HG03097 (cell line): ENCODE results near the gene SLC25A53.
"Not testable (repeated sequence)": the region's sequence is repeated elsewhere in the genome, so short reads cannot be mapped to it uniquely, and the experiment has no call there.

ENCODE experiments used
- ATAC-seq: cut with Tn5 transposase; IDR thresholded peaks from one replicate; pipeline ENCODE4 v1.9.1; 2021; ENCODE audit not compliant: unreplicated experiment, low FRiP score

The SLC25A53 gene

DNA sequence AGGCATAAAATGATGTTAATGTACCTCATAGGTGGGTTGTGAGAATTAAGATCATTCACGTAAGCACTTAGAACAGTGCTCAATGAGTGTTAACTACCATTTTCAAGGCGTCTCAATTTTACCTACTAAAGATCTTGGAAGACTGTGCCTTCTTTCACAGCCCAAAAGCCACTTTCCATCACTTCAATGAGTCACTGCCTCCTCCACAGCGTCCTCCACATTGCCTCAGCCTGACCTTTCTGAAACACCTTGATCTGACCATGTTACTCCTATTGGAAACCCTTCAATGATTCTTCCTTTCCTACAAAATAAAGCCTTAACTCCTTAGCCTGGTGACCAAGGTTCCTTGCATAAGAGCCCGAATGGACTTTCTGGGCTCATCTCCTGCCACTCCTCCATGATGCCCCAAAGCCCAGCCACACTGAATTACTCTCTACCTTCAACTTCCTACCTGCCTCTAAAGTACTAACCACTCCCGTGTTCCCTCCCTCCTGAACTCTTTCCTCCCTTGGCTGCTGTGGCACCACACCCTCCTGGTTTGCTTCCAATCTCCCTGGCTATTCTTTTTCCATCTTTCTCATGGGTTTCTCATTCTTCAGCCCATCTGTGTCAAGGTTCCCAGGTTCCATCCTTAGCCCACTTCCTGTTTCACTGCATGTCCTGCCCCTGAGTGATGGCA lies 22.1 kb downstream of the SLC25A53 start:
- no peak for ATAC-seq

DNA sequence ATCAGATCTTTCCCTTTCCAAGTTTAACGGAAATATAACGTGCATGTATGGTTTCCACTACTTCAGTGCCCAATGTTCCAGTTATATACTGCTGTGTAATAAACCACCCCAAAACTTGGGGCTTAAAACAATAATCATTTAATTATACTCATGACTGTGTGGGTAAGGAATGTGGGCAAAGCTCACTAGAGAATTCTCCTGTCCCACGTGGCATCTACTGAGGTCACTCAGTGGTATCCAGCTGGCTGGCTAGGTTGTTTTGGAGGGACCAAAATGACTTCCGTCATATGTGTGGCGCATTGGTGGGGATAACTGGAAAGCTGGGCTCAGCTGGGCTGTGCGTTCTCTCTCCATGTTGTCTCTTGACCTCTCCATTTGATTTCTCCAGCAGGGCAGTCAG lies 26.0 kb downstream of the SLC25A53 start:
- no peak for ATAC-seq

- ATAC-seq, result no peak
Measured at GRCh38 chrX:104126856-104127255, 30.0 kb downstream of the SLC25A53 start.

GRCh38 chrX:104122829-104123228 lies 34.0 kb downstream of the SLC25A53 start:
- ATAC-seq, result peak; percentile 70

DNA sequence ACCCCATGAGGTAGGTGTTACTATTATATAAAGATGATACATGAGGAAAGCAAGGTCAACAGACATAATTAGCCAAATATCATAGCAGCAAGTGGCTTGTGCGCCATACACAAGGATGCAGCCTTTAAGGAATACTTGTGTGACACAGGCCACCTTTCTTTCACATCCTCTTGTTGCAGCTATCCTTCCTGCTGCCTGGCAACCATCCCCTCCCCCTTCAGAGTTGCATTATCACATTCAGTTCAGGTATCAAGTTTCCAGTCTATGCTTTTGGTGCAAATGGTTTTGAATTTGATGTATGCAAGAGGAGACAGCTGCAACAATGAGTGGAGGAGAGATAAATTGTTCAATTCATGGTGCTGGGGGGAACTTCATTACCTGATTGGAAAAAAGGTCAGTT lies 38.0 kb downstream of the SLC25A53 start:
- no peak for ATAC-seq

DNA sequence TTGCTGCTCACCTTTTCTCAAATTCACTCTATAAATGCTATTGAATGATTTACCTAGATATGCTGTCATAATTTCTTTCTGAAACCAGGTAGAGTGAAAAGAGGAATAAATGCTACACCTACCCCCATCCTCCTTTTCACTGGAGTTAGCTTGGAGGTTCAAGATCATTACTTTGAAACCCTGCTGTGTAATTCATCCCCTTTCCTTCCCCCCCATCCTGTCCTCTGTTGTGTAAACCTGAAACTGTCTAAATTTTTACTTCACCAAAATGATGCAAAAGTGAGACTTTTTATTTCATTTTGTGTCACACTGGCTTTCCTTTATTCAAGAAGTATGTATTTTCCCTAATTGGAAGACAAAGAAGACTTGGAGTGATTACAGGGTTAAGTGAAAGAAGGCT lies 39.0 kb downstream of the SLC25A53 start:
- ATAC-seq, result no peak

DNA sequence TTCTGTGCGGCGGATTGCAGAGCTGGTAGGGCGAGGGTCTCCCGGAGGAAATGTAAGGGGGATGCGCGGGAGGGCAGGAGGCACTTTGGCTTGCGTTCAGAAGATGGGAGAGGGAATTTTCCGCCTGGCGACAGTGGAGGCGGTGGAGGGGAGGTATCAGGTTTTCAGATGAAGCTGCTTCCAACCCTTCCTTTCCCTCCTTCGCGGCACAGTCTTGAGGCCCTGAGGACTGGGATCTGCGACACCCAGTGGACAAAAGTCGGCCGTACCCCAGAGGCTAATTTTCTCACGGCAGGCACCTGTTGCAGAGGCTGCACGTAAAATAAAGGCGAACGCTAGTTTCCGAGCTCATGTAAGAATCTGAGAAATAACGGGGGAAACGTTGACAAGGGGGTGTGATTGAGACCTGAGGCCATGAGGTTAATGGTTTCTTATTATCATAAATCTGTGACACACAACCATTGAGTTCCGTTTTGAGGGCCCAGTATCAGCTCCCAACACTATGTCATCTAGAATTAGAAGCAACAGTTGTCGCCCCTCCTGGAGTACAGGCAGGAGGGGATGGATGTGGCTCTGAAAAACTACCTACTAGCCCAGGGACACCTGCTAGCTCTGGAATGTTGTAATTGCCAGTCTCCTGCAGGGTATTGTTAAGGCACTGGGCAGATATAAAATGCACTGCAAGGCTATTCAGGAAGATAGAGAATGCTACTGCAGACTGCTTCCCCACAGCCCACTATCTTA lies 43.4 kb downstream of the SLC25A53 start:
- peak; percentile 44 for ATAC-seq

GRCh38 chrX:104112326-104112951 lies 44.4 kb downstream of the SLC25A53 start, which contains the start of gene ZCCHC18:
TSS of gene ZCCHC18 (plus strand) at chrX:104112523. CDS start at chrX:104114112, 1,589 bp downstream.
- peak; percentile 62 for ATAC-seq

DNA sequence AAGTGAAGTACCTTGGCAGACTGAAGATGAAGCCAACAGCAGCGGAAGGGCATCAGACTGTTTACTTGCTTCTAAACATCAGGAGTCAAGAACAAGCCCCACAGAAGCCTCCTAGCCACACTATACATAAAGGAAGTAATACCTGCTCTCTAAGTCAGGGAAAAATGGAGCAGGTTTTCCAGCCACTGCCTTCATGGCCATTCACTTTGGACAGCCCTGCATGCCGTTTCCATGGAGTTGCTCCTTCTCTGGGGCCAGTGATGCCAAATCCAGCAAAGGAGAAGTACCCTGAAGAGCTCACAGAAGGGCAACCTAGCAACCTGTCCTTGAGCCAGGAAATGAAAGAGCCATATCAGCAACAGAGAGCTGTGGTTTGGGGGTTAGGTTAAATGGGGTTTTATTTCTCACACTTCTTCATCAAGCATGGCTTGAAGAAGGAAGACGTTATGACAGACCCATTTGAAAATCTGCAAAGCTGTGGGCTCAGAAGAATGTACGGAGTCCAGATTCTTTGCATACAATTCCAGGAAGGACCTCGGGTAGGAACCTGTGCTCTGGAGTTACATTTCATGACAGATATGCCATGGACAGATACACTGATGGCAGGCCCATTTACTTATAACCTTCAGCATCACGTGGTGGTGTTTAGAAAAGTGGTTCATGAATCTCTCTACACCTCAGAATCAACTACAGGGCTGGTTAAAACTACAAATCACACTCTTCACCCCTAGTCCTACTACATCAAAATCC lies 46.1 kb downstream of the SLC25A53 start:
- ATAC-seq, result peak; percentile 37

GRCh38 chrX:104108955-104109354 lies 47.9 kb downstream of the SLC25A53 start:
- ATAC-seq, result no peak

GRCh38 chrX:104105330-104106262 lies 51.2 kb downstream of the SLC25A53 start:
- ATAC-seq, result no peak

GRCh38 chrX:104104676-104105075 lies 52.1 kb downstream of the SLC25A53 start:
- no peak for ATAC-seq

- no peak for ATAC-seq
Measured at GRCh38 chrX:104098919-104099318, 57.9 kb downstream of the SLC25A53 start.

DNA sequence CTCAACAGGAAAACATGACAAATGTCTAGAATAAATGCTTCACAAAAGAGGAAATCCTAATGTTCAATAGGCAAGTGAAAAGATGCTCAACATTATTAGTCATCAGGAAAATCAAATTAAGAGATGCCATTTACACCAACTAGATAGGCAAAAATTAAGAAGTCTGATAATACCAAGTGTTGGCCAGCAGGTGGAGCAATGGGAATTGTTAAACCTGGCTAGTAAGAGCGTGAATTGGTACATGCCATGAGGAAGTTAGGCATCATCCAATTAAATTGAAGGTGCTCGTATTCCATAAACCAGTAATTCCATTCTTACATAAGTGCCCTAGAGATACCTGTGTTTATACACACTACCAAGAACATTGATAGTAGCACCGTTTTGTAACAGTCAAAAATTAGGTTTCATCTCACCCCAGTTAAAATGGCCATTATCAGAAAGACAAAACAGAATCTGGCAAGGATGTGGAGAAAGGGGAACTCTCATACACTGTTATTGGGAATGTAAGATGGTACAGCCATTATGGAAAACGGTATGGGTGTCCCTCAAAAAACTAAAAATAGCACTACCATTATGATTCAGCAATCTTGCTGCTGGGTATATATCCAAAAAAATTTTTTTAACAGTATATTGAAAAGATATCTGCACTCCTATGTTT lies 58.5 kb downstream of the SLC25A53 start:
- no peak for ATAC-seq

DNA sequence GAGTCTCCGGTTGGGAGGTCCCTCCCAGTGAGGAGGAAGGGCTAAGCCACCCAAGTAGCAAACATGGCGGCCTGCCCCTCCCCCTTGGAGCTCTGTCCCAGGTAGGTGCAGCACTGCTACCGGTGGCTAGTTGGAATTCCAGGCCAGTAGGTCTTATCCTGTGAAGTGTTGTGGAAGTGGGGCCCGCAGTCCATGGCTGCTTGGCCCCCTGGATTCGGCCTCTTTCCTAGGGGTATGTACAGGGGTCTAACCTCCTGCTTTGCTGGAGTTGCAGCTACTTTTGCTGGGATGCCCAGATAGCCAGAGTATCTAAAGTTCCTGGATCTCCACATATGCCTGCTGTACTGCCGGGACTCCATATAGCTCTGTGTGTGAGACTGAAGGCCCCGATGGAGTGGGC lies 70.9 kb downstream of the SLC25A53 start:
- no peak for ATAC-seq

DNA sequence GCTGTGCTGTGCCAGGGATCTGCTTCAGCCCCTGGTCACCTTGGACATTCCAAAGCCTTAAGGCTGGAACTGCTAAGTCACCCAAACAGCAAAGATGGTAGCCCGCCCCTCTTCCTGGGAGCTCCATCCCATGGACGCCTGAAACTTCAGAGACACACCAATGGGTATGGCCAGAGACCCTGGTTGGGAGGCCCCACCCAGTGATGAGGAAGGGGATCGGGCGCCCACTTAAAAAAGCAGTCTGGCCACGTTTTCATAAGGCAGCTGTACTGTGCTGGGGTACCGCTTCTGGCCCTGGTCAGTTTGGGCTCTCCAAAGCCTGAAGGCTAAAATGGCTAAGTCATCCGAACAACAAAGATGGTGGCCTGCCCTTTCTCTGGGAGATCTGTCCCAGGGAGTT lies 71.3 kb downstream of the SLC25A53 start:
- no peak for ATAC-seq

DNA sequence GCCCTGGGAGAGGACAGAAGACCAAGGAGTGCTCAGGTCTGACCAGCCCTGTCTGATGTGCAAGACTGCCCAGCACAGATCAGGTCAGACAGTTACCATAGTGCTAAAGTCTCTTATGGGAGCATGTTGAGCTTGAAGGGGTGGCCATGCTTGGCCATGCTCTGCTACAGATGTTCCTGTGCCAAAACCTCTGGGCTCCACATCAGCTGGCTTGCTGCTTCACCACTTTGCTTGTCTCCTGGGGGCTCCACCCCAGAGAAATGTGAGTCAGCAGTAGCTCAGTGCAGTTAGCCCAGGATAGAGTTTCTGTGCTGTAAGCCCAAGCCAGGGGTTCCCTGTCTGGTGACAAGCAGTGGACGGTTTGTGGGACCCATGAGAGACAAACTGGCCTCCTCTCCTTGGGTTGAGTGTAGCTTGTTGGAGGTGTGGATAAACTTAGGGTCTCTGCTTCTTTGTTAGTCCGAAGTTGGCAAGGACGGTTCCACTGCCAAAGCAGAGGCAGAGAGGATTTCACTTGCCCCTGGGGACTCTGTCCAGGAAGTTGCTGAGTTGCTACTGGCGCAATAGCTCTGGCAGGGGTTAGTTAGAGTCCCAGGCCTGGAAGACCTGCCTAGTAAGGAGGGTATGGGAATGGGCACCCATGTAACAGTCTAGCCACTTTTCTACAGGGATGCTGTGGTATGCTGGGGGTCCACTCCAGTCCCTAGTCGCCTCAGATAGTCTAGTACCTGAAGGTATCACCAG lies 72.1 kb downstream of the SLC25A53 start:
- no peak for ATAC-seq

DNA sequence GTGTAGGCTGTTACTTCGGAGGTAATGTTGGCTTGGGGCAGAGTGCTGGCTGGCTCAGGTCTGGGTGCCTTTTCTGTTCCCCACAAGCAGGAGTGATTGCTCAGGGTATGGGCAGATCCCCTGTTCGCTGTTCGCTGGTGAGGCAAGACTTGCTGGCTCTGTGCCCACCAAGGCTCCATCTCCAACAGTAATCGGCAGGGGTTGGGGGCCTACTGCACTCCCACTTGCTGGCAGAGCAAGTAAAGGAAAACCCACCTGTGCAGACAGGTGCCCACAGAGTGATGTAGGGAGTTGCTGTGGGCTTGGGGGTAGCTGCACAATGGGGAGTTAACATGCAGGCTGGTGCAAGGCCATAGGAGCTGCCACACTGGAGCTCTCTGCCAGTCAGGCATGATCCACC lies 72.7 kb downstream of the SLC25A53 start:
- ATAC-seq, result no peak

GRCh38 chrX:104077854-104078253 lies 79.0 kb downstream of the SLC25A53 start:
- not testable (repeated sequence) for ATAC-seq
